CD4-positive, alpha-beta T cell (primary cell): ENCODE data around the gene ATP2B1. TPM values are rescaled to one million over a fixed set of nuclear protein-coding genes. Genes with fewer than 3 reads are reported as not detected.

Experiments used
- ATAC-seq: fragments of 200-7000 bp; cut with Tn5 transposase; one replicate; pipeline ENCODE4 v1.10.0; 2022; ENCODE audit warnings: mild to moderate bottlenecking; ENCODE audit not compliant: poor library complexity
- CTCF ChIA-PET: fragments of 350-600 bp; sonication (Branson Sonifier 250); formaldehyde crosslinking; loops from one replicate; lab custom pipeline; 2021; ENCODE audit warnings: antibody characterized with exemption, inconsistent platforms; lab: Charles Lee
- POLR2A ChIA-PET: fragments of 350-600 bp; sonication (Branson Sonifier 250); formaldehyde crosslinking; loops from one replicate; lab custom pipeline; 2021; ENCODE audit warnings: antibody characterized with exemption, inconsistent platforms; lab: Charles Lee
- DNase-seq, 14 experiments: peaks; one replicate each; pipeline ENCODE4 v3.0.0-alpha.2; 2013 to 2020; ENCODE audit warnings: mixed read lengths in 2 of 14
- H3K27ac ChIP-seq, 2 donors: one replicate each; pipeline versions ENCODE4 v1.5.1 to v1.7.0; 2013; ENCODE audit warnings: low read length in 2 of 2, low read depth in 1 of 2, mild to moderate bottlenecking in 1 of 2
- H3K27me3 ChIP-seq, 2 experiments: 1 replicate in 1 of 2; 2 replicates in 1 of 2; pipeline versions ENCODE4 v1.6.1 to v1.7.0; 2013; ENCODE audit warnings: low read length in 2 of 2, control low read depth in 1 of 2, mild to moderate bottlenecking in 1 of 2, moderate library complexity in 1 of 2; ENCODE audit not compliant: insufficient read depth in 2 of 2, control insufficient read depth in 1 of 2
- H3K36me3 ChIP-seq: one replicate; pipeline ENCODE4 v1.6.1; 2013; ENCODE audit warnings: low read length, control low read depth; ENCODE audit not compliant: insufficient read depth
- H3K4me1 ChIP-seq: one replicate; pipeline ENCODE4 v1.6.1; 2013; ENCODE audit warnings: low read length, control low read depth; ENCODE audit not compliant: insufficient read depth
- H3K4me3 ChIP-seq: one replicate; pipeline ENCODE4 v1.5.1; 2013; ENCODE audit warnings: mild to moderate bottlenecking, low read length, moderate library complexity
- H3K9me3 ChIP-seq, 2 experiments: 1 replicate in 1 of 2; 2 replicates in 1 of 2; pipeline versions ENCODE4 v1.6.1 to v1.7.0; 2013; ENCODE audit warnings: low read length in 2 of 2, mild to moderate bottlenecking in 2 of 2, control low read depth in 1 of 2, moderate library complexity in 1 of 2; ENCODE audit not compliant: control insufficient read depth in 1 of 2, insufficient read depth in 1 of 2
- H3K27ac Mint-ChIP-seq: one replicate; pipeline ENCODE4 v1.8.0; 2020; ENCODE audit warnings: mixed read lengths
- H3K27me3 Mint-ChIP-seq: one replicate; pipeline ENCODE4 v1.8.0; 2021; ENCODE audit warnings: mixed read lengths
- H3K36me3 Mint-ChIP-seq: one replicate; pipeline ENCODE4 v1.8.0; 2021; ENCODE audit warnings: low read depth, mixed read lengths
- H3K4me1 Mint-ChIP-seq: one replicate; pipeline ENCODE4 v1.8.0; 2021; ENCODE audit warnings: low read depth, mixed read lengths
- H3K4me3 Mint-ChIP-seq: one replicate; pipeline ENCODE4 v1.8.0; 2020; ENCODE audit warnings: mild to moderate bottlenecking, mixed read lengths
- H3K9me3 Mint-ChIP-seq: one replicate; pipeline ENCODE4 v1.8.0; 2020; ENCODE audit warnings: mixed read lengths
- intact Hi-C, 2 experiments: fragments of 100-400 bp; cut with DNase I in 1 of 2; cut with micrococcal nuclease in 1 of 2; formaldehyde crosslinking; loops; one replicate each; pipeline versions ENCODE4 v1.15.1 to v1.9.0; 2023 to 2025; cut with DNase I, micrococcal nuclease
- total RNA-seq, 174 experiments: library from RNA in 2 of 174; stranded (reverse) in 2 of 174; gene quantifications; one replicate each; pipeline ENCODE4 v1.2.3 and lab custom pipeline; 2021 to 2026
- TF ChIP-seq, protein P1 (sequence below): fragments of 200-600 bp; IDR thresholded peaks from one replicate; pipeline ENCODE4 v1.8.0; 2022; ENCODE audit warnings: antibody characterized with exemption, mild to moderate bottlenecking

The ATP2B1 gene
- total RNA-seq, 2 experiments from 2014 or later, result 98.2 to 100 TPM

- H3K27ac ChIP-seq, result no peak overlapping the region
Measured at GRCh38 chr12:89731089-89731488, 22.5 kb upstream of the ATP2B1 start.

GRCh38 chr12:89729946-89730459 lies 21.4 kb upstream of the ATP2B1 start:
- no peaks in the 10 kb centered on the region for H3K4me1 ChIP-seq
- no peak overlapping the region for H3K4me3 ChIP-seq
- TF ChIP-seq, protein P1, sequence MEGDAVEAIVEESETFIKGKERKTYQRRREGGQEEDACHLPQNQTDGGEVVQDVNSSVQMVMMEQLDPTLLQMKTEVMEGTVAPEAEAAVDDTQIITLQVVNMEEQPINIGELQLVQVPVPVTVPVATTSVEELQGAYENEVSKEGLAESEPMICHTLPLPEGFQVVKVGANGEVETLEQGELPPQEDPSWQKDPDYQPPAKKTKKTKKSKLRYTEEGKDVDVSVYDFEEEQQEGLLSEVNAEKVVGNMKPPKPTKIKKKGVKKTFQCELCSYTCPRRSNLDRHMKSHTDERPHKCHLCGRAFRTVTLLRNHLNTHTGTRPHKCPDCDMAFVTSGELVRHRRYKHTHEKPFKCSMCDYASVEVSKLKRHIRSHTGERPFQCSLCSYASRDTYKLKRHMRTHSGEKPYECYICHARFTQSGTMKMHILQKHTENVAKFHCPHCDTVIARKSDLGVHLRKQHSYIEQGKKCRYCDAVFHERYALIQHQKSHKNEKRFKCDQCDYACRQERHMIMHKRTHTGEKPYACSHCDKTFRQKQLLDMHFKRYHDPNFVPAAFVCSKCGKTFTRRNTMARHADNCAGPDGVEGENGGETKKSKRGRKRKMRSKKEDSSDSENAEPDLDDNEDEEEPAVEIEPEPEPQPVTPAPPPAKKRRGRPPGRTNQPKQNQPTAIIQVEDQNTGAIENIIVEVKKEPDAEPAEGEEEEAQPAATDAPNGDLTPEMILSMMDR, result no peak
- Mint-ChIP-seq H3K27ac (no peak overlapping the region), H3K27me3 (no peaks in the 10 kb centered on the region), H3K4me3 (no peak overlapping the region), H3K9me3 (peaks cover 6% of the 10 kb centered on the region), H3K36me3 (no peaks in the 10 kb centered on the region), H3K4me1 (peaks cover 7% of the 10 kb centered on the region)
- H3K36me3 ChIP-seq, result no peaks in the 10 kb centered on the region
- CTCF ChIA-PET, result no interaction called here
- intact Hi-C loops, result no loop called here
- DNase-seq (no peak), ATAC-seq (no peak)
- no peak overlapping the region for H3K27ac ChIP-seq
- H3K27me3 ChIP-seq, result no peaks in the 10 kb centered on the region
- no peaks in the 10 kb centered on the region for H3K9me3 ChIP-seq
- POLR2A ChIA-PET, result no interaction called here

More at GRCh38 chr12:89731089-89731488, 22.5 kb upstream of the ATP2B1 start:
- intact Hi-C loops, result no loop called here
- no peak overlapping the region for H3K27ac Mint-ChIP-seq
- Histone ChIP-seq H3K4me3 (no peak overlapping the region), H3K36me3 (no peaks in the 10 kb centered on the region), H3K27me3 (no peaks in the 10 kb centered on the region), H3K9me3 (no peaks in the 10 kb centered on the region), H3K4me1 (no peaks in the 10 kb centered on the region)
- ChIA-PET CTCF (no interaction called here), POLR2A (no interaction called here)
- no peaks in the 10 kb centered on the region for H3K36me3 Mint-ChIP-seq
- peaks cover 6% of the 10 kb centered on the region for H3K9me3 Mint-ChIP-seq
- TF ChIP-seq, protein P1, result no peak
- peak in 2 of 14 experiments; percentile 23 to 45 for DNase-seq
- no peak overlapping the region for H3K4me3 Mint-ChIP-seq
- ATAC-seq, result no peak
- peaks cover 7% of the 10 kb centered on the region for H3K4me1 Mint-ChIP-seq
- no peaks in the 10 kb centered on the region for H3K27me3 Mint-ChIP-seq

DNA sequence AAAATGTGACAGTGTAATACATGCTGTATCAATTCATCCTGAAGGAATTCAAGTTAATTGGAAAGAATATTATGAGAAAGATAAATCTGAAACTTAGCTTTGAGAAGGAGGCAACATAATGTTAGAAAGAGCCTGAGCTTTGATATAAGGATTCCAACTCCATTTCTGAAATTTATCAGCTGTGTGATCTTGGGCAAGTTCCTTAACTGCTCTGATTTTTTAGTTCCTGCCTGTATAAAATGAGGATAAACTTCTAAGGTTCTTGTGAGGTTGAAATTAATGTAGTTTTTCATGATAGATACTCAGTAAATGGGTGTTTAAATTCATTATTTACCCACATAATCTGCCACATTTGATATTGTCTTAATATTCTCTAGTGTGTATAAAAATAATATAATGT lies 14.6 kb upstream of the ATP2B1 start:
- Mint-ChIP-seq H3K27me3 (no peaks in the 10 kb centered on the region), H3K36me3 (no peaks in the 10 kb centered on the region), H3K9me3 (peaks cover 2% of the 10 kb centered on the region), H3K27ac (no peak overlapping the region), H3K4me3 (no peak overlapping the region), H3K4me1 (no peaks in the 10 kb centered on the region)
- H3K4me3 ChIP-seq, result no peak overlapping the region
- TF ChIP-seq, protein P1, result no peak
- POLR2A ChIA-PET, result interaction anchor here (1.3 kb wide), 1 partner anchor 14 kb away, joined by 3 read pairs; the partner anchor contains the start of gene ATP2B1
- intact Hi-C loops, result no loop called here
- DNase-seq (no peak), ATAC-seq (no peak)
- no peaks in the 10 kb centered on the region for H3K36me3 ChIP-seq
- no peaks in the 10 kb centered on the region for H3K9me3 ChIP-seq
- no peaks in the 10 kb centered on the region for H3K27me3 ChIP-seq
- H3K27ac ChIP-seq, result no peak overlapping the region
- no peaks in the 10 kb centered on the region for H3K4me1 ChIP-seq
- CTCF ChIA-PET, result no interaction called here
